SK-N-SH treated with all-trans-retinoic acid at 6 μM for 48 hours (cell line): ENCODE data around the gene NOTUM.

Experiments
- ESRRG ChIP-seq: fragments of 250-450 bp; sonication (Bioruptor Pico); IDR thresholded peaks from 2 replicates; pipeline ENCODE4 v1.6.1; 2021; ENCODE audit warnings: mild to moderate bottlenecking
- POU6F1 ChIP-seq: fragments of 250-450 bp; sonication (Bioruptor Pico); IDR thresholded peaks from 2 replicates; pipeline ENCODE4 v1.8.0; 2021; ENCODE audit warnings: low read depth, mild to moderate bottlenecking, moderate library complexity, borderline replicate concordance
- ZFP30 ChIP-seq: fragments of 450-650 bp; formaldehyde crosslinking; IDR thresholded peaks from 2 replicates; pipeline ENCODE4 v1.5.0; 2022; ENCODE audit warnings: mild to moderate bottlenecking, moderate library complexity

- TF ChIP-seq ZFP30 (CRISPR knock-in tag) (no peak), POU6F1 (CRISPR knock-in tag) (no peak), ESRRG (CRISPR knock-in tag) (no peak)
Measured at GRCh38 chr17:81940538-81941483, 20.2 kb downstream of the NOTUM start.
